ACC112 (cell line): ENCODE measurements around the gene UBASH3B.
A peak's percentile ranks its signal among the peaks of the same experiment; 100 is the strongest.

Experiments used
- H2AFZ ChIP-seq: fragments of 200-600 bp; sonication (generic); one replicate; pipeline ENCODE4 v1.6.0; 2017; ENCODE audit warnings: antibody characterized with exemption, low read length; ENCODE audit not compliant: unreplicated experiment
- H3K27ac ChIP-seq: fragments of 200-600 bp; sonication (generic); 2 replicates; pipeline ENCODE4 v1.5.1; 2014; ENCODE audit warnings: low read depth, mild to moderate bottlenecking, antibody characterized with exemption, low read length, moderate library complexity
- H3K27me3 ChIP-seq: fragments of 200-600 bp; sonication (generic); 2 replicates; pipeline ENCODE4 v1.6.1; 2014; ENCODE audit warnings: mild to moderate bottlenecking, antibody characterized with exemption, low read length, moderate library complexity, mixed read lengths; ENCODE audit not compliant: insufficient read depth
- H3K36me3 ChIP-seq: fragments of 200-600 bp; sonication (generic); 2 replicates; pipeline ENCODE4 v1.6.1; 2016; ENCODE audit warnings: mild to moderate bottlenecking, antibody characterized with exemption, low read length, moderate library complexity, mixed read lengths; ENCODE audit not compliant: insufficient read depth
- H3K4me1 ChIP-seq: fragments of 200-600 bp; sonication (generic); one replicate; pipeline ENCODE4 v1.6.1; 2016; ENCODE audit warnings: low read length, mixed read lengths; ENCODE audit not compliant: insufficient read depth, unreplicated experiment, control insufficient read depth
- H3K4me3 ChIP-seq: fragments of 200-600 bp; sonication (generic); 2 replicates; pipeline ENCODE4 v1.5.1; 2014; ENCODE audit warnings: mild to moderate bottlenecking, low read depth, low read length
- H3K79me2 ChIP-seq: fragments of 200-600 bp; sonication (generic); one replicate; pipeline ENCODE4 v1.6.0; 2016; ENCODE audit warnings: low read length; ENCODE audit not compliant: control insufficient read depth, unreplicated experiment, insufficient read depth

UBASH3B gene

GRCh38 chr11:122743949-122744348 is 88.4 kb downstream of the UBASH3B start:
- no peak overlapping the region for H3K4me3 ChIP-seq
- peaks cover 39% of the 10 kb centered on the region for H3K4me1 ChIP-seq
- no peaks in the 10 kb centered on the region for H3K36me3 ChIP-seq
- no peaks in the 10 kb centered on the region for H3K27me3 ChIP-seq
- peaks cover 53% of the 10 kb centered on the region for H3K79me2 ChIP-seq
- no peak overlapping the region for H2AFZ ChIP-seq
- no peak overlapping the region for H3K27ac ChIP-seq

GRCh38 chr11:122744357-122744756 is 88.8 kb downstream of the UBASH3B start:
- Histone ChIP-seq H2AFZ (no peak overlapping the region), H3K36me3 (no peaks in the 10 kb centered on the region), H3K27ac (no peak overlapping the region)

GRCh38 chr11:122745111-122745510 is 89.6 kb downstream of the UBASH3B start:
- Histone ChIP-seq H3K27me3 (no peaks in the 10 kb centered on the region), H2AFZ (no peak overlapping the region), H3K36me3 (no peaks in the 10 kb centered on the region), H3K4me1 (peaks cover 43% of the 10 kb centered on the region), H3K4me3 (no peak overlapping the region), H3K79me2 (peaks cover 49% of the 10 kb centered on the region), H3K27ac (no peak overlapping the region)

More at GRCh38 chr11:122744357-122744756, 88.8 kb downstream of the UBASH3B start:
- Histone ChIP-seq H3K4me3 (no peak overlapping the region), H3K27me3 (no peaks in the 10 kb centered on the region), H3K79me2 (peaks cover 51% of the 10 kb centered on the region), H3K4me1 (peaks cover 42% of the 10 kb centered on the region)

GRCh38 chr11:122746050-122746478 is 90.5 kb downstream of the UBASH3B start:
- Histone ChIP-seq H3K79me2 (peaks cover 53% of the 10 kb centered on the region), H3K27ac (no peak overlapping the region), H3K4me3 (no peak overlapping the region), H3K4me1 (peaks cover 43% of the 10 kb centered on the region), H3K36me3 (no peaks in the 10 kb centered on the region), H3K27me3 (no peaks in the 10 kb centered on the region), H2AFZ (no peak overlapping the region)

- peak overlapping the region; percentile 91; the same call in 1 of the 2 replicates for H3K27ac ChIP-seq
- no peaks in the 10 kb centered on the region for H3K27me3 ChIP-seq
- peaks cover 43% of the 10 kb centered on the region for H3K4me1 ChIP-seq
- no peak overlapping the region for H2AFZ ChIP-seq
- no peak overlapping the region for H3K4me3 ChIP-seq
- H3K79me2 ChIP-seq = peaks cover 48% of the 10 kb centered on the region
- H3K36me3 ChIP-seq = no peaks in the 10 kb centered on the region
Measured at GRCh38 chr11:122746611-122747244, 91.2 kb downstream of the UBASH3B start.

GRCh38 chr11:122747351-122747781 is 91.8 kb downstream of the UBASH3B start:
- H3K27me3 ChIP-seq = no peaks in the 10 kb centered on the region
- H2AFZ ChIP-seq = no peak overlapping the region
- peaks cover 42% of the 10 kb centered on the region for H3K79me2 ChIP-seq
- H3K36me3 ChIP-seq = no peaks in the 10 kb centered on the region
- peak overlapping the region; percentile 91 for H3K27ac ChIP-seq
- H3K4me3 ChIP-seq = no peak overlapping the region
- H3K4me1 ChIP-seq = peaks cover 37% of the 10 kb centered on the region

GRCh38 chr11:122749005-122749687 is 93.6 kb downstream of the UBASH3B start:
- Histone ChIP-seq H3K79me2 (peaks cover 32% of the 10 kb centered on the region), H3K27me3 (no peaks in the 10 kb centered on the region), H3K27ac (peak overlapping the region; percentile 91), H2AFZ (no peak overlapping the region), H3K4me3 (no peak overlapping the region), H3K36me3 (no peaks in the 10 kb centered on the region), H3K4me1 (peaks cover 35% of the 10 kb centered on the region)

GRCh38 chr11:122750049-122750448 is 94.5 kb downstream of the UBASH3B start:
- Histone ChIP-seq H3K27ac (no peak overlapping the region), H2AFZ (no peak overlapping the region), H3K36me3 (no peaks in the 10 kb centered on the region), H3K4me1 (peaks cover 35% of the 10 kb centered on the region), H3K4me3 (no peak overlapping the region), H3K27me3 (no peaks in the 10 kb centered on the region), H3K79me2 (peaks cover 24% of the 10 kb centered on the region)

- peaks cover 23% of the 10 kb centered on the region for H3K79me2 ChIP-seq
- H3K4me1 ChIP-seq = peaks cover 33% of the 10 kb centered on the region
- no peak overlapping the region for H3K27ac ChIP-seq
- no peaks in the 10 kb centered on the region for H3K27me3 ChIP-seq
- no peak overlapping the region for H3K4me3 ChIP-seq
- H2AFZ ChIP-seq = no peak overlapping the region
- H3K36me3 ChIP-seq = no peaks in the 10 kb centered on the region
Measured at GRCh38 chr11:122751292-122752070, 96.0 kb downstream of the UBASH3B start.

- H2AFZ ChIP-seq = no peak overlapping the region
- peaks cover 17% of the 10 kb centered on the region for H3K4me1 ChIP-seq
- H3K27me3 ChIP-seq = no peaks in the 10 kb centered on the region
- H3K36me3 ChIP-seq = no peaks in the 10 kb centered on the region
- H3K4me3 ChIP-seq = no peak overlapping the region
- H3K27ac ChIP-seq = no peak overlapping the region
- peaks cover 37% of the 10 kb centered on the region for H3K79me2 ChIP-seq
Measured at GRCh38 chr11:122754028-122754427, 98.5 kb downstream of the UBASH3B start.
